HG03066 (cell line): Measurements from ENCODE around the gene CCDC188.

ENCODE experiments used
- ATAC-seq: cut with Tn5 transposase; IDR thresholded peaks from one replicate; pipeline ENCODE4 v1.9.1; 2021; ENCODE audit warnings: low read depth; ENCODE audit not compliant: unreplicated experiment

Gene CCDC188

DNA sequence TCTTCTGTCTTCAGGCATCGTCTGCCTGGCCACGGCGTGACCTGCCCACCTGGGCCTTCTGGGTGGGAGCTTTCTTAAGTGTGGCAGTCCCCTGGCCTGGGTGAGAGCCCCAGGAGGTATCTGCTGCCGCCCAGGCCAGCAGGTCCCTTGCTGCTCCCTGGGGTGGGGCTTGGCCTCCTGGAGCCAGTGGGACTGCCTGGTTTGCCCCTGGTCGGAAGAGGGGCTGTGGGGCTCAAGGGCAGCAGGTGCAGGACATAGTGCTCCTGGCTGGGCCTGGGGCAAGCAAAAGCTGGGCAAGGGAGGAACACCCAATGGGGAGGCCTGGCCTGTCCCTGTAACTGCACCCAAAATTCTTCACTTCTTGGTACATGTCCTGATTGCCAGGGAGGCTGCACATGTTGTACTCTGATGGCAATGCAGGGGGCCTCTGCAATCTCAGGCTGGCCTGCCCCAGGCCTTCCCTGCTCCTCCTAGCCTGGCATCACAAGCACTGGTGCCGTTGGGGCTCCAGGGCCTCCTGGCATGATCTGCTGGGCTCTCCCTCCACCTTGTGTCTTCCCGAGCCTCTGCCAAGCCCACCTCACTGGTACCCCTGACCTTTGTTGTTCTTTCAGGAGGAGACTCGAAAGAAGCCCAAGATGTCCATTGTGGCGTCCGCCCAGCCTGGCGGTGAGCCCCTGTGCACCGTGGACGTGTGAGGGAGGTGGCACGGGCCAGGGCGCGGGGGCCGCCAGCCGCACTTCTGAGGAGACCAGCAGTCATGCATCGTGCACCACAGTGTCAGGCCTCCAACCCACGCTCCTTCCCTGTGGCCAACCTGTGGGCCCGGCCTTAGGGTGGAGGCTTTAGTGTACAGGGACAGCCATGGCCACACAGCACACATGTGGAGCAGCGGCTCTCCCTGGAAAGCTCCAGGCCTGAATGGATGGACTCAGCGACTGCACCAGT is 41.2 kb downstream of the CCDC188 start:
- no peak for ATAC-seq

GRCh38 chr22:20108757-20109230 is 42.1 kb downstream of the CCDC188 start:
- no peak for ATAC-seq

DNA sequence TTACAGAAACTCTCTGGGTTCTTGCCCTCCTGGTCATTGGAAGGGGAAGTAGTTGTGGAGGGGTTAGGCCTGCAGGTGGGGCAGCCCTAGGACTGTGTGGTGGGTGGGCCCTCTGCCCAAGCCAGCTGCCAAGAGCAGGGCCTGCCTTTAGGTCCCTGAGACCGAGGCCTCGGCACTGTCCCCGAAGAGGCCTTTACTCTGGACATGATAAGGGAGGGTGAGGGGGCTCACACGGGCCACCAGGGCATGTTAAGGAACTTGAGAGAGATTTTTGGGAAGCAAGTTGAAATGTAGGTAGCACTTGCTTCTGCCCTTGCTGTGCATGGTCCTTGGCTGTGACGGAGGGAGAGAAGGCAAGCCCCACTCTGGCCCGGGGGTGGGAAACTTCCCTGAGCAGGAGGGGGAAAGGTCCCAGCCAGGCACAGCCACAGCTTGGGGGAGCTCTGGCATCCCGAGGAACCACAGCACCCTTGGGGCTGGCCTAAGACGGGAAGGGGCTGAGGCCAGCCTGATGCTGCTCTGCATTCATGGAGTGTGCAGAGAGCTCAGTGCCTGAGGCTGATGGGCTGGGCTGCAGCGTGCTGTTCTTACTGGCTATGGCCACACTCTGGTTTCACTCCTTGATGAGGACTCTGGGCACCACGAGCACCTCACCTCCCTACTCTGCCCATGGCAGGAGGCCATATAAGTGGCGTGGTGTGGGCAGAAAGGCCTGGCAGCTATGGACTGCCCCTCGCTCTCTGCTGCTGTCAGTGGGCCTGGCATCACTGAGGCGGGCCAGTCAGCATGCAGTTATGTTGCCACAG is 42.7 kb downstream of the CCDC188 start:
- no peak for ATAC-seq

GRCh38 chr22:20107471-20107901 is 43.4 kb downstream of the CCDC188 start:
- ATAC-seq = no peak

DNA sequence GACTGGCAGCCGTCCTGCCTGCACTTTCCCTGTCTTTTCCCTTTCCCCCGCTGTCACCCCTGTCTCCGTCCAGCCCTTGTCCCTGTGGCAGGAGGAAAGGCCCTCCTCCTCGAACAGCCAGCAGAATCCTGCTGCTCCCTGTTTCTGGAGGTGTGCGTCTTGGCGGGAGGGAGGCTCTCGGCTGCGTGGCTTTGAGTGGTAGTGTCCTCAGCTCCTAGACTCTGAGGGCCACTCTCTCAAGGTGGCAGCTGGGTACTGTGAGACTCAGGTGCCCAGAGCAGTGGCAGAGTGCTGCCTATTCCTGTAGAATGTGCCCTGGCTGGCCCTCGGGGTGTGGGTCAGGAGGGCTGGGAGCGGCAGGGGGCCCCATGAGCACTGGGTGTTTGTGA is 44.0 kb downstream of the CCDC188 start:
- no peak for ATAC-seq

DNA sequence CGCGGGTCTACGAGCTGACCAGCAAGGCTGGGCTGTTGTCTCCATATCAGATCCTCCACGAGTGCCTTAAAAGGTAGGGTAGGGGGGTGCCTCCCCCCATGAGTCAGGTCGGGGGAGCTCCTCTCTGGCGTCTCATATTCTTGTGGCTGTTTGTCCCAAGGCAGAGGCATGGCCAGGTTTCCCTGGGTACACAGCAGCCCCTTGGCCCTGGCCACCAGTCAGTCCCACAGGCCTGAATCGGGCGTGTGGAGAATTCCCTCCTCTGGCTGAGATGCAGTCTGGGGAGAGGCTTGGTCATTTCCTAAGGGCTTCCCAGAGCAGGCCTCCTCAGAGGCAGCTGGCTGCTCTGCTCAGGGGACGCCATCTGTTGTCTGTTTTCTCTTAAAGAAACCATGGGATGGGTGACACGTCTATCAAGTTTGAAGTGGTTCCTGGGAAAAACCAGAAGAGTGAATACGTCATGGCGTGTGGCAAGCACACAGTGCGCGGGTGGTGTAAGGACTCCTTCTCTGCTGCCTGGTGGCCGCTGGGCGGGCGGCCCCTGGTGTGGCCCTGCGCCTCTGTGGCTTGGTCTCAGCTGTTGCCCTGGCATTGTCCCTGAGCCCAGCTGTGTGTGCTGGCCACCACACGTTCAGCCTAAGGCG is 44.5 kb downstream of the CCDC188 start:
- no peak for ATAC-seq

DNA sequence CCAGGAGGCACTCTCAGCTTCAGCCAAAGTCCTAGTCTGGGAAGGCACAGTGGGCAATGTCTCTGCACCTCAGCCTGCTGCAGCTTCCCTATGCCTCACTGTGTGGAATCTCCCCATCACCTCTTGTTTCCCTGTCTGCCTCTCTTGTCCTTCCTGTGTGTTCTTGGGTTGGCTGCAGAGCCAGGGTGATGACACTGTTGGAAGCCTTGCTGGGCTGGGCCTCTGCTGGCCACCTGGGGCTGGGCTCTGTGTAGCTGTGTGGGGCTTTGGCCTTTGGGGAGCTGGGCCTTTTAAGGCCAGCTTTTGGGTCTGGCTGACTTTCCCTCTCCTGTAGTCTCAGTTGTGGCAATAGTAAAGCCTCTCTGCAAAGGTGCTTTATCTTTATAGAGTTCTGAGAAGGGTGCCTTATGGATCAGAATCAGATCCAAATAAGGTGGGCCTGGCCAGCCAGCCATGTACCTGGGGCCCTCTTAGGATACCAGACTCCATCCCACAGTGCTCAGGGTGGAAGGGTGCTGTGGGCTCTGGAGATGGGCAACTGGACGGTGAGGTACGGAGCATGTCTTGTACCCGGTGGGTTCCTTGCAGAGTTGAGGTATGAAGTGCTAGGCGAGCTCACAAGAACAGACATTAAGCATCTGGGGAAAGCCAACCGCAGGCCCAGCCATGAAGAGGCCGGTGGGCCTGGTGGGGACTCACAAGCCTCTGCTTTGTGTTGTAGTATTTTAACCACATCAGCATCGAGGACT is 45.2 kb downstream of the CCDC188 start:
- ATAC-seq = no peak

DNA sequence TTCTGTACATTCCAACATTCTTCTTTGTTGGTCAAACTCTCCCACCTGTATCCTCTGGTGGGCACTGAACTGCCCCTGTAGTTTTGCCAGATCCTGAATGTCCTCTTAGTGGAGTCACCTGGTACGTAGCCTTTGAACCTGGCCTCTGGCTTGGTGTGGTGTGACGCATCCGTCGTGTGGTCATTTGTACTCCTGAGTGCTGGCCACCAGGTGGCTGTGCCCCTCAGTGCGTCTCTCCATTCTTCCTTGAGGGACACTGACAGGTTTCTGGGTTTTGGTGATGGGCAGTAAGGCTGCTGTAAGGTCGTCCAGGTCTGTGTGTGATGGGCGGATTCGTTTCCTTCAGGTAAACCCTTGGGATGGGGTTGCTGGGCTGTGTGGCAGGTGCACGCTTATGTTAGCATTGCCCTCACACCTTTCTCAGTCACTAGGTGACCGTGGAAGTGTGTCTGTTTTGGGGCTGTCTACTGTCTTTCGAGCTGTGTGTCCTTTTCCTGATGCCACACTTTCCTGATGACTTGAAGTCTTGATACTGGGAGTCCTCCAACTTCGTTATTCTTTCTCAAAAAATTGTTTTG is 48.6 kb downstream of the CCDC188 start:
- no peak for ATAC-seq

- no peak for ATAC-seq
Measured at GRCh38 chr22:20101638-20102037, 49.2 kb downstream of the CCDC188 start.

GRCh38 chr22:20099099-20099711 is 51.6 kb downstream of the CCDC188 start:
- ATAC-seq = no peak
